Measurements from ENCODE around the gene TICRR. TPM values are rescaled to one million over a fixed set of nuclear protein-coding genes. Genes with fewer than 3 reads are reported as not detected.
"Not testable (repeated sequence)": the region's sequence is repeated elsewhere in the genome, so short reads cannot be mapped to it uniquely, and the experiment has no call there.

TICRR gene
- total RNA-seq, 1 experiment from 2014 or later: 45.2 TPM

- Mint-ChIP-seq H3K27ac (ENCODE audit: unreplicated experiment) (no peak overlapping the region), H3K27me3 (ENCODE audit: unreplicated experiment) (peaks cover 45% of the 10 kb centered on the region), H3K36me3 (ENCODE audit: insufficient read depth, unreplicated experiment) (no peaks in the 10 kb centered on the region), H3K4me3 (ENCODE audit: low read depth, unreplicated experiment) (no peak overlapping the region), H3K4me1 (ENCODE audit: low read depth, unreplicated experiment) (no peaks in the 10 kb centered on the region), H3K9me3 (ENCODE audit: low read depth, unreplicated experiment) (no peaks in the 10 kb centered on the region)
- CTCF ChIA-PET: no interaction called here
- no TSS peak for BruUV-seq (replicated peaks)
- DNase-seq: no peak
- intact Hi-C loops (cut with micrococcal nuclease; ENCODE audit: unreplicated experiment): no loop called here
- TF ChIP-seq, protein P1, sequence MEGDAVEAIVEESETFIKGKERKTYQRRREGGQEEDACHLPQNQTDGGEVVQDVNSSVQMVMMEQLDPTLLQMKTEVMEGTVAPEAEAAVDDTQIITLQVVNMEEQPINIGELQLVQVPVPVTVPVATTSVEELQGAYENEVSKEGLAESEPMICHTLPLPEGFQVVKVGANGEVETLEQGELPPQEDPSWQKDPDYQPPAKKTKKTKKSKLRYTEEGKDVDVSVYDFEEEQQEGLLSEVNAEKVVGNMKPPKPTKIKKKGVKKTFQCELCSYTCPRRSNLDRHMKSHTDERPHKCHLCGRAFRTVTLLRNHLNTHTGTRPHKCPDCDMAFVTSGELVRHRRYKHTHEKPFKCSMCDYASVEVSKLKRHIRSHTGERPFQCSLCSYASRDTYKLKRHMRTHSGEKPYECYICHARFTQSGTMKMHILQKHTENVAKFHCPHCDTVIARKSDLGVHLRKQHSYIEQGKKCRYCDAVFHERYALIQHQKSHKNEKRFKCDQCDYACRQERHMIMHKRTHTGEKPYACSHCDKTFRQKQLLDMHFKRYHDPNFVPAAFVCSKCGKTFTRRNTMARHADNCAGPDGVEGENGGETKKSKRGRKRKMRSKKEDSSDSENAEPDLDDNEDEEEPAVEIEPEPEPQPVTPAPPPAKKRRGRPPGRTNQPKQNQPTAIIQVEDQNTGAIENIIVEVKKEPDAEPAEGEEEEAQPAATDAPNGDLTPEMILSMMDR (IDR thresholded peaks at IDR 0.05; ENCODE audit: unreplicated experiment): no peak
These were observed 36.2 kb upstream of the TICRR start for GRCh38 chr15:89539027-89539426.

GRCh38 chr15:89542369-89542768 is 32.9 kb upstream of the TICRR start:
- no peaks in the 10 kb centered on the region for H3K9me3 Mint-ChIP-seq (ENCODE audit: low read depth, unreplicated experiment)
- no peak overlapping the region for H3K27ac Mint-ChIP-seq (ENCODE audit: unreplicated experiment)
- H3K4me3 Mint-ChIP-seq (ENCODE audit: low read depth, unreplicated experiment): no peak overlapping the region
- DNase-seq: no peak
- no peaks in the 10 kb centered on the region for H3K4me1 Mint-ChIP-seq (ENCODE audit: low read depth, unreplicated experiment)
- intact Hi-C loops (cut with micrococcal nuclease; ENCODE audit: unreplicated experiment): no loop called here
- CTCF ChIA-PET: interaction anchor here (0.6 kb wide), 1 partner anchor 394 kb away, joined by 4 read pairs; no protein-coding TSS in a partner anchor
- no peaks in the 10 kb centered on the region for H3K36me3 Mint-ChIP-seq (ENCODE audit: insufficient read depth, unreplicated experiment)
- no TSS peak for BruUV-seq (replicated peaks)
- peaks cover 55% of the 10 kb centered on the region for H3K27me3 Mint-ChIP-seq (ENCODE audit: unreplicated experiment)
- TF ChIP-seq, protein P1 (IDR thresholded peaks at IDR 0.05; ENCODE audit: unreplicated experiment): no peak

DNA sequence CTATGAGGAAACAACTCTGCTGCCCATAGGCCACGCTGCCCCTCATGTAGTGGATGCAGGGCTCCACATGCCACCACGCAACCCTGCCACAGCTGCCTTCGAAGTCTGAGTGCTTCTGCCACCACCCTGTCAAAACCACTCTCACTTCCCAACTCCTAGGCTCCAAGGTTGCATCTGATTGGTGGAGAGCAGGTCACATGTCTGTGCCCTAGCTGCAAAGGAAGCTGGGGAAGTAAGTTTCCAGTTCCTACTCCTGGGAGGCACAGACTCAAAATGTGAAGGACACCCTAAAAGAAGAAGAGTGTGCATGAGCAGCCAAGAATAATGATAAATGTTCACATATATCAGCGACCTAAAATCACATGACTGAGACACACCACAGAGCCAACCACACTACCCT is 31.9 kb upstream of the TICRR start:
- no peak for DNase-seq
- CTCF ChIA-PET: no interaction called here

DNA sequence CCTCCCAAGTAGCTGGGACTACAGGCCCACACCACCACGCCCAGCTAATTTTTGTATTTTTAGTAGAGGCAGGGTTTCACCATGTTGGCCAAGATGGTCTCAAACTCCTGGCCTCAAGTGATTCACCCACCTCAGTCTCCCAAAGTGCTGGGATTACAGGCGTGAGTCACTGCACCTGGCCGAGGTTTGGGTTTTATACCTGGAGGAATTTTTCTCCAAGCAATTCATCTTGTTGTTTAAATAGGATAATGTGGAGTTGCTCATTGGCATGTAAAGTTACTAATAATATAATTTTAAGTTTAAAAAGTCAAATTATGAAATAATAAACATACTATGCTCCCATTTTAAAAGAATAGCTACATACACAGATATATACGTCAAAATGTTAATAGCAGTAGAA is 26.1 kb upstream of the TICRR start:
- CTCF ChIA-PET; DNase-seq; intact Hi-C loops (cut with micrococcal nuclease; ENCODE audit: unreplicated experiment); BruUV-seq (replicated peaks); H3K9me3 Mint-ChIP-seq (ENCODE audit: low read depth, unreplicated experiment); H3K27ac Mint-ChIP-seq (ENCODE audit: unreplicated experiment); H3K36me3 Mint-ChIP-seq (ENCODE audit: insufficient read depth, unreplicated experiment); H3K4me3 Mint-ChIP-seq (ENCODE audit: low read depth, unreplicated experiment): not testable (repeated sequence)
- Mint-ChIP-seq H3K4me1 (ENCODE audit: low read depth, unreplicated experiment) (peaks cover 15% of the 10 kb centered on the region), H3K27me3 (ENCODE audit: unreplicated experiment) (peaks cover 24% of the 10 kb centered on the region)

More for the DNA sequence above, 31.9 kb upstream of the TICRR start:
- Mint-ChIP-seq H3K4me3 (ENCODE audit: low read depth, unreplicated experiment) (no peak overlapping the region), H3K9me3 (ENCODE audit: low read depth, unreplicated experiment) (no peaks in the 10 kb centered on the region), H3K36me3 (ENCODE audit: insufficient read depth, unreplicated experiment) (no peaks in the 10 kb centered on the region), H3K27ac (ENCODE audit: unreplicated experiment) (no peak overlapping the region), H3K4me1 (ENCODE audit: low read depth, unreplicated experiment) (no peaks in the 10 kb centered on the region), H3K27me3 (ENCODE audit: unreplicated experiment) (peaks cover 53% of the 10 kb centered on the region)
- intact Hi-C loops (cut with micrococcal nuclease; ENCODE audit: unreplicated experiment): no loop called here
- BruUV-seq (replicated peaks): no TSS peak
- TF ChIP-seq, protein P1 (IDR thresholded peaks at IDR 0.05; ENCODE audit: unreplicated experiment): no peak

- no TSS peak for BruUV-seq (replicated peaks)
- Mint-ChIP-seq H3K9me3 (ENCODE audit: low read depth, unreplicated experiment) (no peaks in the 10 kb centered on the region), H3K27ac (ENCODE audit: unreplicated experiment) (no peak overlapping the region), H3K4me1 (ENCODE audit: low read depth, unreplicated experiment) (peaks cover 15% of the 10 kb centered on the region), H3K4me3 (ENCODE audit: low read depth, unreplicated experiment) (no peak overlapping the region), H3K36me3 (ENCODE audit: insufficient read depth, unreplicated experiment) (no peaks in the 10 kb centered on the region), H3K27me3 (ENCODE audit: unreplicated experiment) (peaks cover 19% of the 10 kb centered on the region)
- DNase-seq: no peak
- intact Hi-C loops (cut with micrococcal nuclease; ENCODE audit: unreplicated experiment): no loop called here
- TF ChIP-seq, protein P1 (IDR thresholded peaks at IDR 0.05; ENCODE audit: unreplicated experiment): no peak
- CTCF ChIA-PET: no interaction called here
These were observed 24.8 kb upstream of the TICRR start for GRCh38 chr15:89550427-89550826.
